Neural cell (in vitro differentiated cells): ENCODE results near the gene GRIK2.

Source experiments
- EZH2 ChIP-seq: fragments of 200-600, 300-800 bp; shearing (Covaris generic), sonication (generic); IDR thresholded peaks from 2 replicates; pipeline ENCODE4 v1.6.1; 2014; ENCODE audit warnings: antibody characterized with exemption, low read length, borderline replicate concordance, mild to moderate bottlenecking; ENCODE audit not compliant: insufficient read depth, poor library complexity, severe bottlenecking
- MXI1 ChIP-seq: fragments of 450-650 bp; conservative IDR thresholded peaks from 2 replicates; pipeline ENCODE4 v1.6.1; 2014; ENCODE audit warnings: antibody characterized with exemption, mild to moderate bottlenecking; ENCODE audit not compliant: poor library complexity, severe bottlenecking
- POLR2AphosphoS5 ChIP-seq: IDR thresholded peaks from 2 replicates; pipeline ENCODE4 v1.6.1; 2012
- RAD21 ChIP-seq: fragments of 450-650 bp; conservative IDR thresholded peaks from 2 replicates; pipeline ENCODE4 v1.6.1; 2014; ENCODE audit warnings: antibody characterized with exemption, mild to moderate bottlenecking, moderate library complexity
- SMC3 ChIP-seq: fragments of 450-650 bp; conservative IDR thresholded peaks from 2 replicates; pipeline ENCODE4 v1.6.1; 2014; ENCODE audit warnings: antibody characterized with exemption, mild to moderate bottlenecking, moderate library complexity; ENCODE audit not compliant: poor library complexity
- TAF1 ChIP-seq: IDR thresholded peaks from 2 replicates; pipeline ENCODE4 v1.6.1; 2012; ENCODE audit warnings: low read depth
- TF ChIP-seq, protein P1 (sequence below): fragments of 450-650 bp; IDR thresholded peaks from 2 replicates; pipeline ENCODE4 v1.5.1; 2014; ENCODE audit warnings: antibody characterized with exemption, mild to moderate bottlenecking, moderate library complexity; ENCODE audit not compliant: poor library complexity, severe bottlenecking
- TF ChIP-seq, protein P2 (sequence below): IDR thresholded peaks from 2 replicates; pipeline ENCODE4 v1.6.1; 2012; ENCODE audit warnings: borderline replicate concordance

DNA sequence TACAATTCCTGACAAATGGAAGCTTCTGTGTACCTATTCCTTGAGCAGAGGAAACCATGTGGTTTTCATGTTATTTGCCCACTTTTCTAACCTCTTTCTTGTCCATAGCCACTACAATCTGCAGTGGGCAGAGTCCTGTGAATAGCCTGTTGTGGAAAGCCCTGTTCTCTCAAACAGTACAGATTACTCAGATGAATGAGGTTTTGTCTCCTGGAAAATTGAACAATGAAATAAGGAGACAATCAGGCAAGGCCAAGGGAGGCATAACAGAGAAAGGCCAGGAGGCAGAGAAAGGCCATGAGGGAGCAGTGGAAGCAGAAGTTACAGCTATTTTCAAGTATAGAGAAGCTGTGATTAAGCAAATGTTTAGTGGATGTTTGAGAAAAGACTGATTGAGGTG lies 189.3 kb downstream of the GRIK2 start:
- TF ChIP-seq SMC3 (no peak), EZH2 (no peak), POLR2AphosphoS5 (no peak), TAF1 (no peak), RAD21 (no peak), MXI1 (no peak)
- TF ChIP-seq, protein P1, sequence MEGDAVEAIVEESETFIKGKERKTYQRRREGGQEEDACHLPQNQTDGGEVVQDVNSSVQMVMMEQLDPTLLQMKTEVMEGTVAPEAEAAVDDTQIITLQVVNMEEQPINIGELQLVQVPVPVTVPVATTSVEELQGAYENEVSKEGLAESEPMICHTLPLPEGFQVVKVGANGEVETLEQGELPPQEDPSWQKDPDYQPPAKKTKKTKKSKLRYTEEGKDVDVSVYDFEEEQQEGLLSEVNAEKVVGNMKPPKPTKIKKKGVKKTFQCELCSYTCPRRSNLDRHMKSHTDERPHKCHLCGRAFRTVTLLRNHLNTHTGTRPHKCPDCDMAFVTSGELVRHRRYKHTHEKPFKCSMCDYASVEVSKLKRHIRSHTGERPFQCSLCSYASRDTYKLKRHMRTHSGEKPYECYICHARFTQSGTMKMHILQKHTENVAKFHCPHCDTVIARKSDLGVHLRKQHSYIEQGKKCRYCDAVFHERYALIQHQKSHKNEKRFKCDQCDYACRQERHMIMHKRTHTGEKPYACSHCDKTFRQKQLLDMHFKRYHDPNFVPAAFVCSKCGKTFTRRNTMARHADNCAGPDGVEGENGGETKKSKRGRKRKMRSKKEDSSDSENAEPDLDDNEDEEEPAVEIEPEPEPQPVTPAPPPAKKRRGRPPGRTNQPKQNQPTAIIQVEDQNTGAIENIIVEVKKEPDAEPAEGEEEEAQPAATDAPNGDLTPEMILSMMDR: no peak
- TF ChIP-seq, protein P2, sequence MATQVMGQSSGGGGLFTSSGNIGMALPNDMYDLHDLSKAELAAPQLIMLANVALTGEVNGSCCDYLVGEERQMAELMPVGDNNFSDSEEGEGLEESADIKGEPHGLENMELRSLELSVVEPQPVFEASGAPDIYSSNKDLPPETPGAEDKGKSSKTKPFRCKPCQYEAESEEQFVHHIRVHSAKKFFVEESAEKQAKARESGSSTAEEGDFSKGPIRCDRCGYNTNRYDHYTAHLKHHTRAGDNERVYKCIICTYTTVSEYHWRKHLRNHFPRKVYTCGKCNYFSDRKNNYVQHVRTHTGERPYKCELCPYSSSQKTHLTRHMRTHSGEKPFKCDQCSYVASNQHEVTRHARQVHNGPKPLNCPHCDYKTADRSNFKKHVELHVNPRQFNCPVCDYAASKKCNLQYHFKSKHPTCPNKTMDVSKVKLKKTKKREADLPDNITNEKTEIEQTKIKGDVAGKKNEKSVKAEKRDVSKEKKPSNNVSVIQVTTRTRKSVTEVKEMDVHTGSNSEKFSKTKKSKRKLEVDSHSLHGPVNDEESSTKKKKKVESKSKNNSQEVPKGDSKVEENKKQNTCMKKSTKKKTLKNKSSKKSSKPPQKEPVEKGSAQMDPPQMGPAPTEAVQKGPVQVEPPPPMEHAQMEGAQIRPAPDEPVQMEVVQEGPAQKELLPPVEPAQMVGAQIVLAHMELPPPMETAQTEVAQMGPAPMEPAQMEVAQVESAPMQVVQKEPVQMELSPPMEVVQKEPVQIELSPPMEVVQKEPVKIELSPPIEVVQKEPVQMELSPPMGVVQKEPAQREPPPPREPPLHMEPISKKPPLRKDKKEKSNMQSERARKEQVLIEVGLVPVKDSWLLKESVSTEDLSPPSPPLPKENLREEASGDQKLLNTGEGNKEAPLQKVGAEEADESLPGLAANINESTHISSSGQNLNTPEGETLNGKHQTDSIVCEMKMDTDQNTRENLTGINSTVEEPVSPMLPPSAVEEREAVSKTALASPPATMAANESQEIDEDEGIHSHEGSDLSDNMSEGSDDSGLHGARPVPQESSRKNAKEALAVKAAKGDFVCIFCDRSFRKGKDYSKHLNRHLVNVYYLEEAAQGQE: no peak
